HS-5 (cell line): Measurements from ENCODE around the gene MRM3.
A peak's percentile ranks its signal among the peaks of the same experiment; 100 is the strongest.
"Not testable (repeated sequence)": the region's sequence is repeated elsewhere in the genome, so short reads cannot be mapped to it uniquely, and the experiment has no call there.

ENCODE experiments used
- DNase-seq: peaks from one replicate; pipeline ENCODE4 v3.0.0-alpha.2; 2012; ENCODE audit warnings: low read depth

MRM3 gene

GRCh38 chr17:826778-827177, 44.6 kb downstream of the MRM3 start:
- DNase-seq, result no peak

- no peak for DNase-seq
Measured at GRCh38 chr17:828761-829160, 46.6 kb downstream of the MRM3 start.

- DNase-seq, result not testable (repeated sequence)
Measured at GRCh38 chr17:829614-830013, 47.5 kb downstream of the MRM3 start.

GRCh38 chr17:830381-830780, 48.2 kb downstream of the MRM3 start:
- no peak for DNase-seq

GRCh38 chr17:830950-831349, 48.8 kb downstream of the MRM3 start:
- DNase-seq, result no peak

- DNase-seq, result no peak
Measured at GRCh38 chr17:834136-834535, 52.0 kb downstream of the MRM3 start.

- DNase-seq, result peak; percentile 10
Measured at GRCh38 chr17:835263-835662, 53.1 kb downstream of the MRM3 start.

GRCh38 chr17:835721-836120, 53.6 kb downstream of the MRM3 start:
- DNase-seq, result not testable (repeated sequence)

- no peak for DNase-seq
Measured at GRCh38 chr17:836151-836550, 54.0 kb downstream of the MRM3 start.

GRCh38 chr17:838486-838885, 56.3 kb downstream of the MRM3 start:
- no peak for DNase-seq

- DNase-seq, result no peak
Measured at GRCh38 chr17:841313-841712, 59.2 kb downstream of the MRM3 start.
